Measurements from ENCODE around the gene TRAPPC11. TPM values are rescaled to one million over a fixed set of nuclear protein-coding genes. Genes with fewer than 3 reads are reported as not detected.

Gene TRAPPC11
- total RNA-seq, 2 donors from 2014 or later = 38.4 to 49.7 TPM

DNA sequence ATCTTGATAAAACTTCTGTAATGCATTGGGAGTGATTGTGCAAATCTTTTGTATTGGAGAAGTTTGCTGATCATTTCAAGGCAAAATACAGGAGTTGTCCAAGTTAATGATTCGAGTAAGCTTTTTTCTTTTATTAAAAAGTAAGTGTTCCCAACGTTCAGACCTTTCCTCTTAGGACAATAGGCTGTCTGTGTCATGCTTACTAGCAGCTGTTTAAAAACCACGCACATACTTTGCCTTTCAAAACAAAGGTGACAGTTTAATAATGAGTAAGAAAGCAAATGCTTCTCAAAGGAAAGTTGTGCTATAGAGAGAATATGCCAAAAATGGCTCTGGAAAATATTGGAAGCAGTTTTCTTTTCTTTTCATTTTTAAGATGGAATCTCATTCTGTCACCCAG, 11.2 kb downstream of the TRAPPC11 start:
- H3K9me3 ChIP-seq (ENCODE audit: control insufficient read depth, low read length) = no peaks in the 10 kb centered on the region
- DNase-seq = no peak
- Mint-ChIP-seq H3K27ac (no peak overlapping the region), H3K4me3 (no peak overlapping the region), H3K36me3 (ENCODE audit: low read depth) (peaks cover 58% of the 10 kb centered on the region), H3K4me1 (no peaks in the 10 kb centered on the region), H3K9me3 (no peaks in the 10 kb centered on the region), H3K27me3 (ENCODE audit: insufficient read depth) (no peaks in the 10 kb centered on the region)
- H3K27ac ChIP-seq (ENCODE audit: low read depth, low read length) = no peak overlapping the region
- H3K9ac ChIP-seq (ENCODE audit: extremely low read depth, low read length, poor library complexity, severe bottlenecking) = no peak overlapping the region
- H3K4me1 ChIP-seq (ENCODE audit: control insufficient read depth, insufficient read depth, low read length) = no peaks in the 10 kb centered on the region
- 97 to 100% methylated on average over 1 to 3 of the region's 3 CpGs for WGBS, 2 experiments (ENCODE audit: insufficient coverage in 1 of 2, insufficient read length in 1 of 2)
- TF ChIP-seq, protein P1, sequence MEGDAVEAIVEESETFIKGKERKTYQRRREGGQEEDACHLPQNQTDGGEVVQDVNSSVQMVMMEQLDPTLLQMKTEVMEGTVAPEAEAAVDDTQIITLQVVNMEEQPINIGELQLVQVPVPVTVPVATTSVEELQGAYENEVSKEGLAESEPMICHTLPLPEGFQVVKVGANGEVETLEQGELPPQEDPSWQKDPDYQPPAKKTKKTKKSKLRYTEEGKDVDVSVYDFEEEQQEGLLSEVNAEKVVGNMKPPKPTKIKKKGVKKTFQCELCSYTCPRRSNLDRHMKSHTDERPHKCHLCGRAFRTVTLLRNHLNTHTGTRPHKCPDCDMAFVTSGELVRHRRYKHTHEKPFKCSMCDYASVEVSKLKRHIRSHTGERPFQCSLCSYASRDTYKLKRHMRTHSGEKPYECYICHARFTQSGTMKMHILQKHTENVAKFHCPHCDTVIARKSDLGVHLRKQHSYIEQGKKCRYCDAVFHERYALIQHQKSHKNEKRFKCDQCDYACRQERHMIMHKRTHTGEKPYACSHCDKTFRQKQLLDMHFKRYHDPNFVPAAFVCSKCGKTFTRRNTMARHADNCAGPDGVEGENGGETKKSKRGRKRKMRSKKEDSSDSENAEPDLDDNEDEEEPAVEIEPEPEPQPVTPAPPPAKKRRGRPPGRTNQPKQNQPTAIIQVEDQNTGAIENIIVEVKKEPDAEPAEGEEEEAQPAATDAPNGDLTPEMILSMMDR (conservative IDR thresholded peaks at IDR 0.05) = no peak
- H3K27me3 ChIP-seq (ENCODE audit: control insufficient read depth, insufficient read depth, low read length, poor library complexity, severe bottlenecking) = no peaks in the 10 kb centered on the region
- H3K36me3 ChIP-seq (ENCODE audit: control insufficient read depth, insufficient read depth, low read length) = peaks cover 78% of the 10 kb centered on the region
- no peak overlapping the region for H3K4me3 ChIP-seq (ENCODE audit: low read length)

DNA sequence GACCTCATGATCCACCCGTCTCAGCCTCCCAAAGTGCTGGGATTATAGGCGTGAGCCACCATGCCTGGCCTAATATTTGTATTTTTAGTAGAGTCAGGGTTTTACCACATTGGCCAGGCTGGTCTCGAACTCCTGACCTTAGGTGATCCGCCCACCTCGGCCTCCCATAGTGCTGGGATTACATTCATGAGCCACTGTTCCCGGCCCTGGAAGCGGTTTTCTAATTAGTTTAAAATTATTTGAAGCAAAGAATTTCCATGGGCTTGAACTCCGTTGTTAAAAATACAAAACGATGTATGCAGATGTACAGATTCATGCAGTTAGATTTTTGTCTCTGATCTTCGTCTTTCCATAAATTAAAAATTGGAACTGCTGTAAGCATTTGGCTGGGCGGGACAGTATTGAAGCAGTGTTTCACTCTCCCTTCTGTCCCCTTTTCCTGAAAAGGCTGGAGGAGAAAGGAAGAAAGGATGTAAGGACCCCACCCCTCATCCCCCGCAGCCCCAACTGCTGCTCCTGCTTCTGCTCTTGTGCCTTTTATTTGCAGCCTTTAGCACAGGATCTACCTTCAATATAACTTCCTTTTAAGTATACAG, 12.0 kb downstream of the TRAPPC11 start:
- Mint-ChIP-seq H3K27me3 (ENCODE audit: insufficient read depth) (no peaks in the 10 kb centered on the region), H3K27ac (no peak overlapping the region), H3K36me3 (ENCODE audit: low read depth) (peaks cover 50% of the 10 kb centered on the region), H3K4me3 (no peak overlapping the region), H3K4me1 (no peaks in the 10 kb centered on the region), H3K9me3 (no peaks in the 10 kb centered on the region)
- no peak for DNase-seq
- Histone ChIP-seq H3K4me1 (ENCODE audit: control insufficient read depth, insufficient read depth, low read length) (no peaks in the 10 kb centered on the region), H3K9me3 (ENCODE audit: control insufficient read depth, low read length) (no peaks in the 10 kb centered on the region), H3K4me3 (ENCODE audit: low read length) (no peak overlapping the region), H3K36me3 (ENCODE audit: control insufficient read depth, insufficient read depth, low read length) (peaks cover 70% of the 10 kb centered on the region), H3K27ac (ENCODE audit: low read depth, low read length) (no peak overlapping the region), H3K9ac (ENCODE audit: extremely low read depth, low read length, poor library complexity, severe bottlenecking) (no peak overlapping the region), H3K27me3 (ENCODE audit: control insufficient read depth, insufficient read depth, low read length, poor library complexity, severe bottlenecking) (no peaks in the 10 kb centered on the region)
- WGBS, 2 experiments (ENCODE audit: insufficient coverage in 1 of 2, insufficient read length in 1 of 2) = 81 to 89% methylated on average over 8 to 12 of the region's 12 CpGs
- TF ChIP-seq, protein P1 (conservative IDR thresholded peaks at IDR 0.05) = no peak

DNA sequence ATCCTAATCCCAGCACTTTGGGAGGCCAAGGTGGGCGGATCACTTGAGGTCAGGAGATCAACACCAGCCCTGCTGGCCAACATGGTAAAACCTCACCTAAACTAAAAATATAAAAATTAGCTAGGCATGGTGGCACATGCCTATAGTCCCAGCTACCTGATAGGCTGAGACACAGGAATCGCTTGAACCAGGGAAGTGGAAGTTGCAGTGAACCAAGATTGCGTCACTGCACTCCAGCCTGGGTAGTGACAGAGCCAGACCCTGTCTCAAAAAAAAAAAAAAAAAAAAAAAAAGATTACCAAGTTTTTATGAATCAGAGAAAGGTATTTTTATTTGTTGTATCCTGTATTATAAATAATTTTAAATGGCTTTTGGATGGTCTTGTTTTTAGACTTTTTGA, 15.1 kb downstream of the TRAPPC11 start:
- TF ChIP-seq, protein P1 (conservative IDR thresholded peaks at IDR 0.05) = peak; percentile 23
- Histone ChIP-seq H3K27ac (ENCODE audit: low read depth, low read length) (no peak overlapping the region), H3K9me3 (ENCODE audit: control insufficient read depth, low read length) (no peaks in the 10 kb centered on the region), H3K36me3 (ENCODE audit: control insufficient read depth, insufficient read depth, low read length) (peaks cover 57% of the 10 kb centered on the region), H3K4me1 (ENCODE audit: control insufficient read depth, insufficient read depth, low read length) (no peaks in the 10 kb centered on the region), H3K27me3 (ENCODE audit: control insufficient read depth, insufficient read depth, low read length, poor library complexity, severe bottlenecking) (no peaks in the 10 kb centered on the region), H3K4me3 (ENCODE audit: low read length) (no peak overlapping the region), H3K9ac (ENCODE audit: extremely low read depth, low read length, poor library complexity, severe bottlenecking) (no peak overlapping the region)
- no peak for DNase-seq
- Mint-ChIP-seq H3K4me1 (no peaks in the 10 kb centered on the region), H3K4me3 (no peak overlapping the region), H3K9me3 (no peaks in the 10 kb centered on the region), H3K27ac (no peak overlapping the region), H3K36me3 (ENCODE audit: low read depth) (peaks cover 45% of the 10 kb centered on the region), H3K27me3 (ENCODE audit: insufficient read depth) (no peaks in the 10 kb centered on the region)
- WGBS, 2 experiments (ENCODE audit: insufficient coverage in 1 of 2, insufficient read length in 1 of 2) = 81 to 90% methylated on average over 2 to 3 of the region's 3 CpGs
